GF-D8 (cell line): ENCODE measurements around the gene KRT1.

ENCODE experiments used
- DNase-seq: peaks from one replicate; lab custom pipeline; 2025; lab: John Stamatoyannopoulos, UW

Gene KRT1

GRCh38 chr12:52659951-52660350 is 20.3 kb downstream of the KRT1 start:
- DNase-seq = no peak

- no peak for DNase-seq
Measured at GRCh38 chr12:52659395-52659794, 20.8 kb downstream of the KRT1 start.

- DNase-seq = no peak
Measured at GRCh38 chr12:52658196-52658595, 22.0 kb downstream of the KRT1 start.

- no peak for DNase-seq
Measured at GRCh38 chr12:52657250-52657902, 22.8 kb downstream of the KRT1 start.

- no peak for DNase-seq
Measured at GRCh38 chr12:52656616-52657015, 23.6 kb downstream of the KRT1 start.

GRCh38 chr12:52655720-52656124 is 24.5 kb downstream of the KRT1 start:
- DNase-seq = no peak

- DNase-seq = no peak
Measured at GRCh38 chr12:52655251-52655650, 25.0 kb downstream of the KRT1 start.

GRCh38 chr12:52651726-52652261 is 28.4 kb downstream of the KRT1 start, which contains the start of gene KRT2:
Gene KRT2 (minus strand): TSS chr12:52652211. CDS start chr12:52652142, 69 bp downstream.
- DNase-seq = no peak

- DNase-seq = no peak
Measured at GRCh38 chr12:52650520-52651081, 29.6 kb downstream of the KRT1 start.

- DNase-seq = no peak
Measured at GRCh38 chr12:52649066-52649465, 31.1 kb downstream of the KRT1 start.

GRCh38 chr12:52648012-52648550 is 32.1 kb downstream of the KRT1 start:
- DNase-seq = no peak

GRCh38 chr12:52647601-52648000 is 32.6 kb downstream of the KRT1 start:
- no peak for DNase-seq

- no peak for DNase-seq
Measured at GRCh38 chr12:52646613-52647012, 33.6 kb downstream of the KRT1 start.

- DNase-seq = no peak
Measured at GRCh38 chr12:52645982-52646381, 34.2 kb downstream of the KRT1 start.

- no peak for DNase-seq
Measured at GRCh38 chr12:52645120-52645761, 35.0 kb downstream of the KRT1 start.

GRCh38 chr12:52644078-52644415 is 36.2 kb downstream of the KRT1 start:
- DNase-seq = no peak

GRCh38 chr12:52643233-52644077 is 36.8 kb downstream of the KRT1 start:
- no peak for DNase-seq

- DNase-seq = no peak
Measured at GRCh38 chr12:52641468-52641867, 38.7 kb downstream of the KRT1 start.

GRCh38 chr12:52637299-52637698 is 42.9 kb downstream of the KRT1 start:
- DNase-seq = no peak

GRCh38 chr12:52636592-52637258 is 43.5 kb downstream of the KRT1 start:
- no peak for DNase-seq

- no peak for DNase-seq
Measured at GRCh38 chr12:52636189-52636588, 44.0 kb downstream of the KRT1 start.
